DMS 273 (cell line): ENCODE results near the gene BRPF1.

ENCODE experiments used
- DNase-seq: peaks from one replicate; lab custom pipeline; 2025; ENCODE audit not compliant: unreplicated experiment; lab: John Stamatoyannopoulos, UW

The BRPF1 gene

GRCh38 chr3:9731206-9732079, at the start of gene BRPF1:
Gene BRPF1 (plus strand): TSS chr3:9731735. CDS start chr3:9734141, 2,406 bp downstream.
- peak; percentile 98 for DNase-seq

DNA sequence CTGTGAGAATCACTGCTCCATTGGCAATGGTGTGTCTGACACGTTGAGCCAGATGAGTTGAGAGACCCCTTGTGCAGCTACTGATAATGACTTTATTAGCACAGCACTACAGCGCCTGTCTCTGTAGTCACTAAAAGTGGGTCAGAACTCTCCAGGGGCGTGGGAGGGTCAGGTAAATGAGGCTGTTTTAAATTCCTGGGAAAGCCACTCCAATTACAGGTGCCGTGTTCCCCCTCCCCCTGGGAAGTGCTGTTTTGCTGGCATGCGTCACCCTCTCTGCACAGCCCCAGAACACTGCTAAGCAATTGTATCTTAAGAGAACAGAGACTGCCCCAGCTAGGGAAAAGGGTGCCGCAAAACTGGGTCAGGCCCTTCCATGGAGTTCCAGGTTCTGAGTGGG, 49.4 kb upstream of the BRPF1 start:
- no peak for DNase-seq

DNA sequence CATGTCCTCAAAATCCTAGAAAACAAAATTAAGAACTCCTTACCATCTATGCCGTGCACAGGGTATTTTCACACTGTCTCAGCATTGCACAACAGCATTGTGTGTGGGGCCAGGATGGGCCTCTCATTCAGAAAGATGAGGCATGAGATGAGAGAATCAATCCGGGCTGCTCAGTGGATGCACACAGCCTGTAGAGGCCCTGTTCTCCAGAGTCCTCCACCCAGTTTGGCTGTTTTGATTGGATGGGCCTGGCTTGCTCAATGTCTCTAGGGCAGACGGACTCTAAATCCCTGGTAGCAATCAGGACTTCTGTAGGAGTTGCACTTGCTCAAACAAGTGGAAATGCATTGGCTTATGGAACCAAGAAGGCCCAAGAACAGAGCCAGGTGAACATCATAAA, 48.1 kb upstream of the BRPF1 start:
- DNase-seq = no peak

GRCh38 chr3:9685216-9686049, 46.1 kb upstream of the BRPF1 start:
- DNase-seq = no peak

GRCh38 chr3:9686050-9686550, 45.4 kb upstream of the BRPF1 start:
- no peak for DNase-seq

DNA sequence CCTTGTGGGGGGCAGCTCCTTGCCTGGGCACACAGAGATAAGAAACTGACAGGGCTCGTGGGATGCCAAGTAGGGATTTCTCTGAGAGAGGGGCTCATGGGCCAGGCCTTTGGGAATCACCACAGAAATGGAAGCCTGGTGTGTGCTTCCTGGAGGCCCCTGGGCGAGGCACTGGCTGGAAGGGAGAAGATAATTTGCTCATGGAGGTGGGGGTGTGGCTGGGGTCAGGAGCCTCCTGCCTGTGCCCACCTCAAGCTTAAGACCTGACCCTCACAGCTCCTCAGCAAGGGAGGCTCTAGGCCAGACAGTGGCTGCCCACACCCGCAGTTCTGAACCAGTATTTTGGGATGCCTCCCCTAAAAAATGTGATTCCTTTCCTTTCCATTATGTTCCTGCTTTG, 44.8 kb upstream of the BRPF1 start:
- DNase-seq = no peak

GRCh38 chr3:9687514-9687913, 44.0 kb upstream of the BRPF1 start:
- DNase-seq = no peak

DNA sequence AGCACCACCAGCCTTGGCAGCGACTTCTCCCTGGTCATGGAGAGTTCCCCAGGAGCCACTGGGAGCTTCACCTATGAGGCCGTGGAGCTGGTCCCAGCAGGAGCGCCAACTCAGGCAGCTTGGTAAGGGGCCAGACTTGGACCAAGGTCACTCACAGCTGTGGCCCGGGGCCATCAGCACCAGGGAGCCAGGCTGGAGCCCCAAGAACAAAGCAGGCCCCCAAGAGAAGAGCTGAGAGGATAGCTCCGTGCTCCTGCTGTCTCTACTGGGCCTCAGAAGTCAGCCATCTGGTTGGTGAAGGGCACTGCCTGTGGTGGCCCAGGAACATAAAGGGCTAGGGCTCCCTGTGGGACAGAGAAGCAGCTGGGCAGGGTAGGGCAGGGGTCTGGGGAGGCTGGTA, 42.6 kb upstream of the BRPF1 start:
- no peak for DNase-seq

DNA sequence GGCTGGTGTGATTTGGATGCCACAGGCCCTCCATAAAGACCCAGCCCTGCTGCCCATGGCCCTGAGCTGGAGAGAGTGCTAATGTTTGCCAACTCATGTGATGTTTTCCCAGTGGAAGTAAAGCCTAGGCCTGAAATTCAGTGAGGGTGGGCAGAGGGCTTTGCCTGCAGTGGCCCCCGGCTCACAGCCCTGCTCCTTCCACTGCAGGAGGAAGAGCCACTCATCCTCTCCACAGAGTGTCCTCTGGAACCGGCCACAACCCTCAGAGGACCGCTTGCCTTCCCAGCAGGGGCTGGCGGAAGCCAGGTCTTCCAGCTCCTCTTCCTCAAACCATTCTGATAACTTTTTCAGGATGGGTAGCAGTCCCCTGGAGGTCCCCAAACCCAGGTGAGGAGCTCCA, 41.8 kb upstream of the BRPF1 start:
- DNase-seq = no peak

DNA sequence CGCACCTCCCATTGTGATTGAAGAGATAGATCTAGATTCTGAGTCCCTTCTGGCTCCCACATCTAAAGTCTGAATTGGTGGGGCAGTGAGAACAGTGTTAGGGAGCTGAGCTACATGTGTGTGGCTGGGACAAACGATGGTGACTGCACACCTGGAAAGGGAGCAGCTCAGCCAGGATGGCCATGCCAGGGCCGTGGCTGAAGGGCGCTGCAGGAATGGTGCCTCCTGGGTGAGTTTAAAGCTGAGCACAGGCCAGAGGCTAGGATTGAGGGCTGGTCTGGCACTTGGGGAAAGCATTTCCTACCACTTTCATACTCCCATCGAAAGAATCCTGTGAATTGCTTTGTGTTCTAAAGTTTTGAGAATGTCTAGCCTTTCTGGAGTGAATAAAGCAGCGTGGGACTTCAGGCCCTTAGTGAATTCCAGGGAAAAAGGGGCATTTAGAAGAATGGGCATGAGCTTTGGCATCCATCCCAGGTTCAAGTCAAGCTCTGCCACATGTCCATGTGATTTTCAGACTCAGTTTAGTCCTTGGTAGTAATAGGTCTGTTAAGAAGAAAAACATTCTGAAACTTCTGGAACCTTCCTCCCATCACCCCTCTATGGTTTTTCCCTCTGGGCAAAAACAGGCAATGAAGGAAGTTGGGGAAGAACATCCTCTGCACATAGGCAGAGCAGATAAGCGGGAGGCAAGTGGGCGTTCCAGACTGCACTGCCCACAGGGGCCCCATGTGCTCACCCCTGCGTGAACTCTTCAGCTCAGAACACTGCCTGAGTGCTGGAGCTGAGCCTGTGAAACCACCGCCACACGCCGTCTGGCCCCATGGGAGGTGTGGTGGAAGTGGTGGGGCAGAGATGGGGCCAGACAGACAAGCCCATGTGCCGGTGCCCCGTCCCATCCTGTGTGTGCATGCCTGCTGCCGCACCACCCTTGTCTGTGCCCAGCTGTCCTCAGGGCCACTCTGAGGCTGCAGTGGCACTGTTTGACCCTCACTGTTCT, 40.8 kb upstream of the BRPF1 start:
- DNase-seq = peak; percentile 15

DNA sequence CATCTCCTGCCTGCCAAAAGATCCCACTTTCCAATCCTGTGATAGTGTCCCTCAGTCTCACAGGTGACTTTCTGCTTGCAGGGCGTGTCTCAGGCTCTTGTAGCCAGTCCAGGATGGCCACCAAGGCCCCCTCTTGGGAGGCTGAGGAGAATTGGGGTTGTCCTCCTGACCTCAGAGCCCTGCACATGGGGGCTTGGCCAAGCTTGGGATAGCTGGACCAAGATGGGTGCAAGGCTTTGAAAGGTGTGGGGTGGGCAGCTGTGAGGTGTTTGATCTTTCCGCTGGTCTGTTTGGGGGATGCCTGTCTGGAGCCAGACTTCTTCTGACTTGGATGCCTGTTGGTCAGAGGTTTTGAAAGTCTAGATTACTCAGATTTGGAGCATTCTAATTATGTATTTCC, 39.9 kb upstream of the BRPF1 start:
- no peak for DNase-seq

DNA sequence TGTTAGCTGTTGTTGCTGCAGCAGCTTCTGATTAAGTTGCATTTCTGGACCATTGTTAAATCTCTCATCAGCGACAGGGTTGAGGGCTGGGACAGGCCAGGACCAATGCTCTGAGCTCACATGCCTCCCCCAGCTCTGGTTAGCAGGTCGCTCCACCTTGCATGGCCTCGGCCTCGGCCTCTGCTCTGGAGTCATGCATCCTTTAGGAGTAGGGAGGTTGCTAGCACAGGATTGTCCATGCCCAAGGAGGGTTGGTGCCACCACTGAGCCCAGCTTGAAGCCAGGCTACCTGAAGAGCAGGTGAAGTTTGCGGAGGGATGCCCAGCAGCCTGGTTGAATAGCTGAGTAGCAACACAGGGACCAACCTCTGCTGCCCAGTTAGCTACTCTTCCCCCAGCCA, 39.1 kb upstream of the BRPF1 start:
- no peak for DNase-seq

GRCh38 chr3:9695345-9695744, 36.2 kb upstream of the BRPF1 start:
- no peak for DNase-seq

GRCh38 chr3:9695746-9696145, 35.8 kb upstream of the BRPF1 start:
- no peak for DNase-seq

DNA sequence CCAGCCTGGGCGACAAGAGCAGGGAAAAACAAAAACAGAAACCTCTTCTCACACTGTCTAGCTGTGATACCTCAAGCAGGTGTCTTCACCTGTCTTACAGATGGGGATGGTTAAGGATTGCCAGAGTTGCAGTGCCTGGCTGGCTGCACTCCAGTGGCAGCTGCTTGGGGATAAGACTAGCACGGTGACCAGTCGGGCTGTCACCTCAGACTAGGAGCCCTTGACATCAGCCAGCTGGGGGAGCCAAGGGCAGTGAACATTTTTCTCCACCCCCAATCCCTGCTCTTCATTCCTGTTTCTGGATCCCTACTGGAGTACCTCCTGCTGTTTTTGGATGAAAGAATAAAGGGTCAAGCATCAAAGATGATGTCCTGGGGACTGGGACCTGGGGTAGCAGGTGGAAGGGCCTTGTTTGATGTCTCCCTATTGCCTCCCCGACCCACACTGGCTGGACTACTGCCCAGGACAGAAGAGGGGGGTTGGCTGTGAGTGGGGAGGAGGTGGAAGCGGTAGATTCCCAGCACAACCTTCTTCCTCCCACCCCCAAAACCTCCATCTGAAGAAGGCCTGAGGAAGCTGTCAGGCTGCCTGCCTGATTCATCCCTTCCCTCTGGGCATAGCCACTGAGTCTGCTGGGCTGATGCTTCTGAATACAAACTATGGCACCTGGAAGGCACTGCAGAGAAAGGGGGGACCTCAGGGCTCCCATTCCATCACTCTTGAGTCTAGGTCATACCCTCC, 34.9 kb upstream of the BRPF1 start:
- DNase-seq = no peak

GRCh38 chr3:9697892-9698291, 33.6 kb upstream of the BRPF1 start:
- no peak for DNase-seq

GRCh38 chr3:9698293-9698692, 33.2 kb upstream of the BRPF1 start:
- DNase-seq = no peak

DNA sequence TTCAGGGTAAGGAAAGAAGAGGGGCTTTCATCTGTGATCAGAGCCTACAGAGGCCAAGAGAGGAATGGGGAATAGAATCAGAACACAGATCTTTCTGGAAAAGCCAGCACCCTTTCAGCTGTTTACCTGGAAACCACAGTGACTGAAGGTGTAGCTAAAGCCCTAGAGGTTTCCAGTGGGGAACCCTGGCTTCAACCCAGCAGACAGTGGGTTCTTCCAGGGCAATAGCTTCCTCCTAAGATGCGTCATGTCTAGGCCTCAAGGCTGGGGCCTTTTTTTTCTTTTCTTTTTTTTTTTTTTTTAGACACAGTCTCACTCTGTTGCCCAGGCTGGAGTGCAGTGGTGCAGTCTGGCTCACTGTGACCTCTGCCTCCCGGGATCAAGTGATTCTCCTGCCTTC, 31.0 kb upstream of the BRPF1 start:
- no peak for DNase-seq

DNA sequence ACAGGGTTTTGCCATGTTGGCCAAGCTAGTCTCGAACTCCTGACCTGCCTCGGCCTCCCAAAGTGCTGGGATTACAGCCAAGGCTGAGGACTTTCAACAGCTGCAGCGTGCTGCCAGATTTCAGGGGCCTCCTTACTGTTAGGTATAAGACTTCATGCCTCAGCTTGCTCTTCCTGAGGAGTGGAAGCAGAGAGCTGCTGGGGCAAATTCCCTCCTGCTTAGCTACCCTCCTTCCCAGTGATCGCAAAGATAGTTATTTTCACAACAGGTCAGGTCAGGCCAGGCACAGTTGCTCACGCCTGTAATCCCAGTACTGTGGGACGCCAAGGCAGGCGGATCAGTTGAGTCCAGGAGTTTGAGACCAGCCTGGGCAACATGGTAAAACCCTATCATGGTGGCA, 30.5 kb upstream of the BRPF1 start:
- no peak for DNase-seq

DNA sequence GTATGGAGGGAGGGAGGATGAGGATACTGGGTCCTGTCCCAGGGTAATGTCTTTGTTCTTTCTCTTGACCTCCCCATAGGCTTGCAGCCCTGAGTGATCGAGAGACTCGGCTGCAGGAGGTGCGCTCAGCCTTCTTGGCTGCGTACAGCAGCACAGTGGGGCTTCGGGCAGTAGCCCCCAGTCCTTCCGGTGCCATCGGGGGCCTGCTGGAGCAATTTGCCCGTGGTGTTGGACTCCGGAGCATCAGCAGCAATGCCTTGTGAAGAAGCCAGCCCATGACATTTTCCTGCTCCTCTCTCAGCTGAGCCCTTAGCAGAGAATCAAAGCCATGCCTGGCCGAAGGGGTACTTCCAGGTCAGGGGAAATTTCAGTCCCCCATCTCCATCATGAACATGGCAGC, 29.8 kb upstream of the BRPF1 start:
- DNase-seq = no peak
